ENCODE measurements around the gene SHC3.

The SHC3 gene

DNA sequence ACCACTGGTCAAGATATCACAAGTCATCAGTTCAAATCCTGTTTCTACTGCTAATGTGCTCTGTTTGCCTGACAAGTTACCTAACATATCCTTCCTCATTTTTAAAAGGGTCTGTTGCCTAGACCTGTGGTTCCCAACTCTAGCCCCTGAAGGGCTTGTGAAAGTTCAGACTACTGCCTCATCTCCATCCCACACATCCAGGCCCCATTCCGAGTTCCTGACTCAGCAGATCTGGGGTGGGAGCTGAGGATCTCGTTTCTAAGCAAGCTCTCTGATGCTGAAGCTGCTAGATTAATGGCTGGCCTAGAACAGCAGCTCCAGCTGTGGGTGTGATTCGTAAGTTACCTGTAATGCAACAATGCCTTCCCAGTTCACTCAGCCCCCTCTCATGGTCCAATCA is 154.9 kb downstream of the SHC3 start:
- TF ChIP-seq RAD21 (IDR thresholded peaks at IDR 0.05; ENCODE audit: low read depth) (no peak), MAX (IDR thresholded peaks at IDR 0.05) (no peak), ZBTB7A (IDR thresholded peaks at IDR 0.05; ENCODE audit: low read depth) (no peak), CEBPB (IDR thresholded peaks at IDR 0.05) (no peak), TCF12 (IDR thresholded peaks at IDR 0.05; ENCODE audit: low read depth) (no peak), NFIC (IDR thresholded peaks at IDR 0.05) (no peak), EP300 (IDR thresholded peaks at IDR 0.05; ENCODE audit: borderline replicate concordance) (no peak), FOXM1 (IDR thresholded peaks at IDR 0.05; ENCODE audit: borderline replicate concordance, low read depth) (no peak), YY1 (IDR thresholded peaks at IDR 0.05; ENCODE audit: low read depth) (no peak), CREB1 (IDR thresholded peaks at IDR 0.05; ENCODE audit: low read depth) (no peak), EGR1 (IDR thresholded peaks at IDR 0.05) (no peak), TAF1 (IDR thresholded peaks at IDR 0.05; ENCODE audit: low read depth) (no peak), TEAD4 (IDR thresholded peaks at IDR 0.05) (no peak)
- TF ChIP-seq, protein P1, sequence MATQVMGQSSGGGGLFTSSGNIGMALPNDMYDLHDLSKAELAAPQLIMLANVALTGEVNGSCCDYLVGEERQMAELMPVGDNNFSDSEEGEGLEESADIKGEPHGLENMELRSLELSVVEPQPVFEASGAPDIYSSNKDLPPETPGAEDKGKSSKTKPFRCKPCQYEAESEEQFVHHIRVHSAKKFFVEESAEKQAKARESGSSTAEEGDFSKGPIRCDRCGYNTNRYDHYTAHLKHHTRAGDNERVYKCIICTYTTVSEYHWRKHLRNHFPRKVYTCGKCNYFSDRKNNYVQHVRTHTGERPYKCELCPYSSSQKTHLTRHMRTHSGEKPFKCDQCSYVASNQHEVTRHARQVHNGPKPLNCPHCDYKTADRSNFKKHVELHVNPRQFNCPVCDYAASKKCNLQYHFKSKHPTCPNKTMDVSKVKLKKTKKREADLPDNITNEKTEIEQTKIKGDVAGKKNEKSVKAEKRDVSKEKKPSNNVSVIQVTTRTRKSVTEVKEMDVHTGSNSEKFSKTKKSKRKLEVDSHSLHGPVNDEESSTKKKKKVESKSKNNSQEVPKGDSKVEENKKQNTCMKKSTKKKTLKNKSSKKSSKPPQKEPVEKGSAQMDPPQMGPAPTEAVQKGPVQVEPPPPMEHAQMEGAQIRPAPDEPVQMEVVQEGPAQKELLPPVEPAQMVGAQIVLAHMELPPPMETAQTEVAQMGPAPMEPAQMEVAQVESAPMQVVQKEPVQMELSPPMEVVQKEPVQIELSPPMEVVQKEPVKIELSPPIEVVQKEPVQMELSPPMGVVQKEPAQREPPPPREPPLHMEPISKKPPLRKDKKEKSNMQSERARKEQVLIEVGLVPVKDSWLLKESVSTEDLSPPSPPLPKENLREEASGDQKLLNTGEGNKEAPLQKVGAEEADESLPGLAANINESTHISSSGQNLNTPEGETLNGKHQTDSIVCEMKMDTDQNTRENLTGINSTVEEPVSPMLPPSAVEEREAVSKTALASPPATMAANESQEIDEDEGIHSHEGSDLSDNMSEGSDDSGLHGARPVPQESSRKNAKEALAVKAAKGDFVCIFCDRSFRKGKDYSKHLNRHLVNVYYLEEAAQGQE (IDR thresholded peaks at IDR 0.05; ENCODE audit: low read depth): no peak
- TF ChIP-seq, protein P2, sequence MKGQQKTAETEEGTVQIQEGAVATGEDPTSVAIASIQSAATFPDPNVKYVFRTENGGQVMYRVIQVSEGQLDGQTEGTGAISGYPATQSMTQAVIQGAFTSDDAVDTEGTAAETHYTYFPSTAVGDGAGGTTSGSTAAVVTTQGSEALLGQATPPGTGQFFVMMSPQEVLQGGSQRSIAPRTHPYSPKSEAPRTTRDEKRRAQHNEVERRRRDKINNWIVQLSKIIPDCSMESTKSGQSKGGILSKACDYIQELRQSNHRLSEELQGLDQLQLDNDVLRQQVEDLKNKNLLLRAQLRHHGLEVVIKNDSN (IDR thresholded peaks at IDR 0.05): no peak

GRCh38 chr9:89022902-89023301 is 155.7 kb downstream of the SHC3 start:
- no peak for TF ChIP-seq EGR1 (IDR thresholded peaks at IDR 0.05)
- TF ChIP-seq, protein P2 (IDR thresholded peaks at IDR 0.05): no peak
- TF ChIP-seq, protein P1 (IDR thresholded peaks at IDR 0.05; ENCODE audit: low read depth): no peak
- no peak for TF ChIP-seq NFIC (IDR thresholded peaks at IDR 0.05)
- TF ChIP-seq TAF1 (IDR thresholded peaks at IDR 0.05; ENCODE audit: low read depth): no peak
- no peak for TF ChIP-seq FOXM1 (IDR thresholded peaks at IDR 0.05; ENCODE audit: borderline replicate concordance, low read depth)
- no peak for TF ChIP-seq CREB1 (IDR thresholded peaks at IDR 0.05; ENCODE audit: low read depth)
- TF ChIP-seq CEBPB (IDR thresholded peaks at IDR 0.05): no peak
- no peak for TF ChIP-seq TEAD4 (IDR thresholded peaks at IDR 0.05)
- TF ChIP-seq RAD21 (IDR thresholded peaks at IDR 0.05; ENCODE audit: low read depth): no peak
- TF ChIP-seq ZBTB7A (IDR thresholded peaks at IDR 0.05; ENCODE audit: low read depth): no peak
- TF ChIP-seq MAX (IDR thresholded peaks at IDR 0.05): no peak
- no peak for TF ChIP-seq EP300 (IDR thresholded peaks at IDR 0.05; ENCODE audit: borderline replicate concordance)
- TF ChIP-seq YY1 (IDR thresholded peaks at IDR 0.05; ENCODE audit: low read depth): no peak
- no peak for TF ChIP-seq TCF12 (IDR thresholded peaks at IDR 0.05; ENCODE audit: low read depth)

DNA sequence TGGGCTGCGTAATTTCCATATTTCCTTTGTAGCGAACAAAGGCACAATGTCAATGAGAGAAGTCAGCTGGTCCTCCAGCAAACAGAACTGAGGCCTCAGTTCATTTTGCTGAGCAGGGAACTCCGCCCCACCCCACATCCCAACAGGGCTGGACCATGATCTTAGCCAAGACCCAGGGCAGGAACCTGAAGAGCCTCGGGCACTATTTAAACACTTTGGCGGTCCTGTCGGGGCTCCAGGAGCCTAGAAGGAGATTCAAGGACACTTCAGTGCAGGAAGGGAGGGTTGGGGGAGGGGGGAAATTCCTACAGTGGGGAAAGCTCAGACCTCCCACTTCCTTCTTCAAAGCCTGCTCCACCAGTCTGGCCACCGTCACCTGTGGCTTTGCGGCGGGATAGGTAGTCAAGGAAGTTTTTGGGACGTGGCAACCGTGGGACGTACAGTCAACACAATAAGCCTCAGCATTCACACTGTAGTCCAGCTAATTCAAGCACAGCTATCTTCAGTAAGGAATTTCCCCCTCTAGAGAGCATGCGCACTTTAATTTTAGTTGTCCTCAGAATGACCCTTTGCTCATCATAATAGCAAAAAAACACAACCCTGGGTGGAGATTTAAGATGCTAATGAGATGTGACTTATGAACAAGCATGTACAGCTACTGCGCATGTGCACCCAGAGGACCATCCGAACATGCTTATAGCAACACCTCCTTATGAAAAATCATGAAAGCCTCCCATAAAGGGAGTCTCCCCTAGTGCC is 156.4 kb downstream of the SHC3 start:
- TF ChIP-seq, protein P2 (IDR thresholded peaks at IDR 0.05): no peak
- TF ChIP-seq NFIC (IDR thresholded peaks at IDR 0.05) (no peak), EGR1 (IDR thresholded peaks at IDR 0.05) (no peak), EP300 (IDR thresholded peaks at IDR 0.05; ENCODE audit: borderline replicate concordance) (no peak), FOXM1 (IDR thresholded peaks at IDR 0.05; ENCODE audit: borderline replicate concordance, low read depth) (no peak), MAX (IDR thresholded peaks at IDR 0.05) (no peak), CEBPB (IDR thresholded peaks at IDR 0.05) (no peak)

DNA sequence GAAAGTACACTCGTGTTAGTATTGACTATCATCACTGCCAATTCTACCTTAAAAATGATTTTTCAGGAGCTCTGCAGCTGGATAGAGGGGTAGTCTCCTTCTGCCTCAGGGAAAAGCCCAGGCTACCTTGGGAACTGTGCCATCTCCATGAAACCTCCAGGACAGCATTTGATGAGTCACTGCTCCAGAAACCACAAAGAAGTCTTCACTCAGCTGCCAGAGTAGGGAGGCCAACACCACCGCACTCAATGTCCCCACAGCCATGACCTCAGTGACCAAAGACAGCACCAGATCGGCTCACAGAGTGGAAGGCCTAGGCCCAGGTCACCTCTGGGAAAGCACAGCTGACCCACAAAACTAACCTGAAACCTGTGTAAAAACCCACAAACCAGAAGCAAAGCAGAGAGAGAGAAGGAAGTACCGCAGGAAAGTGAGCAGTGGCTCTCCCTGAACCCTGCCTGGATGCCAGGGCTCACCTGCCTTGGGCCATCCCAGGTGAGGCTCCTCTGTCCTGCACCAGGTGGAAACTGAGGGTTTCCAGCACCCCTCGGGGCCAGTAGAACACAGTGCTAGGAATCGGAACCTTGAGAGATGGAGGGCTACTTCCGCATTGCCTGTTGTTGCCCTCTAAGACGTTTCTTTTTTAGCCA is 157.3 kb downstream of the SHC3 start:
- TF ChIP-seq CEBPB (IDR thresholded peaks at IDR 0.05): no peak
- TF ChIP-seq ZBTB7A (IDR thresholded peaks at IDR 0.05; ENCODE audit: low read depth): no peak
- no peak for TF ChIP-seq EP300 (IDR thresholded peaks at IDR 0.05; ENCODE audit: borderline replicate concordance)
- no peak for TF ChIP-seq EGR1 (IDR thresholded peaks at IDR 0.05)
- TF ChIP-seq, protein P1 (IDR thresholded peaks at IDR 0.05; ENCODE audit: low read depth): no peak
- no peak for TF ChIP-seq YY1 (IDR thresholded peaks at IDR 0.05; ENCODE audit: low read depth)
- TF ChIP-seq, protein P2 (IDR thresholded peaks at IDR 0.05): no peak
- TF ChIP-seq FOXM1 (IDR thresholded peaks at IDR 0.05; ENCODE audit: borderline replicate concordance, low read depth): no peak
- TF ChIP-seq TAF1 (IDR thresholded peaks at IDR 0.05; ENCODE audit: low read depth): no peak

Measured in Ishikawa (cell line).